K562 (cell line): ENCODE results near the gene TBC1D2. TPM values are rescaled to one million over a fixed set of nuclear protein-coding genes. Genes with fewer than 3 reads are reported as not detected.
A peak's percentile ranks its signal among the peaks of the same experiment; 100 is the strongest.

Experiments used
- ATF3 ChIP-seq, 2 experiments: fragments of 450-650 bp in 1 of 2; sonication (generic) in 1 of 2; formaldehyde crosslinking in 1 of 2; IDR thresholded peaks in 1 of 2; conservative IDR thresholded peaks in 1 of 2; 2 replicates each; pipeline versions ENCODE4 v1.6.1 to v1.8.1; 2016 to 2023; ENCODE audit warnings: mild to moderate bottlenecking in 2 of 2, moderate library complexity in 2 of 2, inconsistent platforms in 1 of 2, missing genetic modification reagents in 1 of 2
- BCL6 ChIP-seq: fragments of 250-450 bp; sonication (Bioruptor Pico); IDR thresholded peaks from 2 replicates; pipeline ENCODE4 v1.4.0; 2020
- BHLHE40 ChIP-seq: IDR thresholded peaks from 2 replicates; pipeline ENCODE4 v1.6.1; 2011; ENCODE audit warnings: low read length, improper control_type of control experiment
- CBX3 ChIP-seq, 2 experiments: IDR thresholded peaks; 1 replicate in 1 of 2; 2 replicates in 1 of 2; pipeline ENCODE4 v1.6.1; 2012; ENCODE audit warnings: inconsistent platforms in 2 of 2, low read length in 2 of 2, borderline replicate concordance in 1 of 2, control low read depth in 1 of 2
- E2F6 ChIP-seq, 2 experiments: IDR thresholded peaks; 2 replicates each; pipeline ENCODE4 v1.6.1; 2011; ENCODE audit warnings: borderline replicate concordance in 1 of 2, control low read depth in 1 of 2, low read depth in 1 of 2, low read length in 1 of 2, mild to moderate bottlenecking in 1 of 2, mixed read lengths in 1 of 2, moderate library complexity in 1 of 2; ENCODE audit not compliant: insufficient read depth in 1 of 2, insufficient read length in 1 of 2, poor library complexity in 1 of 2, severe bottlenecking in 1 of 2; ENCODE audit errors: extremely low read depth in 1 of 2
- HDAC8 ChIP-seq: fragments of 450-650 bp; IDR thresholded peaks from 2 replicates; pipeline ENCODE4 v1.6.1; 2016; ENCODE audit warnings: mild to moderate bottlenecking, missing genetic modification characterization, moderate library complexity, missing compliant biosample characterization
- HMBOX1 ChIP-seq: sonication (generic); IDR thresholded peaks from 2 replicates; pipeline ENCODE4 v1.6.1; 2016
- L3MBTL2 ChIP-seq: fragments of 450-650 bp; IDR thresholded peaks from 2 replicates; pipeline ENCODE4 v1.6.1; 2016; ENCODE audit warnings: mild to moderate bottlenecking, moderate library complexity
- MNT ChIP-seq, 2 experiments: fragments of 450-650 bp; conservative IDR thresholded peaks; 2 replicates each; pipeline ENCODE4 v1.6.1; 2017; ENCODE audit warnings: mild to moderate bottlenecking in 2 of 2, moderate library complexity in 2 of 2
- NFIC ChIP-seq: fragments of 450-650 bp; IDR thresholded peaks from 2 replicates; pipeline ENCODE4 v1.6.1; 2017; ENCODE audit warnings: mild to moderate bottlenecking, inconsistent platforms
- NRF1 ChIP-seq, 2 experiments: fragments of 450-650 bp; IDR thresholded peaks in 1 of 2; conservative IDR thresholded peaks in 1 of 2; 2 replicates each; pipeline ENCODE4 v1.6.1; 2014; ENCODE audit warnings: mild to moderate bottlenecking in 2 of 2
- RBFOX2 ChIP-seq: fragments of 200-400 bp; formaldehyde crosslinking; IDR thresholded peaks from 2 replicates; pipeline ENCODE4 v1.6.1; 2017; ENCODE audit warnings: low read depth, mild to moderate bottlenecking, low read length, moderate library complexity
- ZBTB7A ChIP-seq: IDR thresholded peaks from 2 replicates; pipeline ENCODE4 v1.6.1; 2011; ENCODE audit warnings: low read depth, mild to moderate bottlenecking, low read length, moderate library complexity, borderline replicate concordance; ENCODE audit not compliant: control insufficient read depth
- ZNF592 ChIP-seq: fragments of 450-650 bp; IDR thresholded peaks from 2 replicates; pipeline ENCODE4 v1.6.1; 2017; ENCODE audit warnings: antibody characterized with exemption, mild to moderate bottlenecking
- polyA plus RNA-seq, 8 experiments: library from polyadenylated mRNA; depleted of rRNA in 4 of 8; stranded (reverse) in 5 of 8; unstranded in 3 of 8; fragments of >200 nt; fragmentation: Nextera tagmentation in 2 of 8; fragmentation: Illumina TruSeq in 1 of 8; extraction: Ambion mirVana in 2 of 8; extraction: Trizol in 1 of 8; gene quantifications; 2 replicates each; pipeline versions ENCODE4 v1.2.1 to v1.2.3, GENCODE V29; 2011 to 2014; ENCODE audit warnings: inconsistent platforms in 1 of 8, missing spikeins in 1 of 8
- total RNA-seq, 7 experiments: library from RNA; depleted of rRNA in 6 of 7; stranded (reverse); fragments of >200 nt in 6 of 7; fragmentation: Illumina TruSeq in 2 of 7; extraction: Trizol in 2 of 7; gene quantifications; 2 replicates each; pipeline versions ENCODE4 v1.2.1 to v1.2.3, GENCODE V29; 2011 to 2021; ENCODE audit warnings: low replicate concordance in 1 of 7

Gene TBC1D2
- total and polyA plus RNA-seq, 9 of the 15 experiments (the other 6 are each of a cell fraction or from before 2014, with no cell fraction given) = 0.10 to 7.0 (median 2.5) TPM

GRCh38 chr9:98271479-98271878, 16.0 kb upstream of the TBC1D2 start (continued):
- TF ChIP-seq ATF3 (IDR thresholded peaks at IDR 0.05) (no peak), ATF3 (CRISPR knock-in tag; conservative IDR thresholded peaks at IDR 0.05) (no peak), BHLHE40 (peak; percentile 52; the same call in 1 of the 2 replicates), ZNF592 (peak; percentile 81), BCL6 (CRISPR knock-in tag) (no peak), NRF1 (conservative IDR thresholded peaks at IDR 0.05 in 1 of 2, IDR thresholded peaks at IDR 0.05 in 1 of 2) (peak in 1 of 2 experiments; percentile 27; a peak in 1 of 4 replicates), E2F6 (IDR thresholded peaks at IDR 0.05; ENCODE audit: borderline replicate concordance in 1 of 2, extremely low read depth in 1 of 2, insufficient read depth in 1 of 2, insufficient read length in 1 of 2, low read depth in 1 of 2, low read length in 1 of 2, poor library complexity in 1 of 2, severe bottlenecking in 1 of 2) (peak in 1 of 2 experiments; percentile 40), HMBOX1 (peak; percentile 33; the same call in 1 of the 2 replicates), L3MBTL2 (peak; percentile 73), MNT (conservative IDR thresholded peaks at IDR 0.05) (peak; percentile 52 to 59), CBX3 (IDR thresholded peaks at IDR 0.05; ENCODE audit: borderline replicate concordance in 1 of 2, low read length in 2 of 2) (0 out of 3 replicates have a peak, but pooled peaks of 1 of the 2 experiments have one; percentile 17), HDAC8 (no peak), ZBTB7A (no peak), NFIC (no peak), RBFOX2 (no peak)
- TF ChIP-seq, all 486 proteins: peak for 11
